ENCODE results near the gene ZNF253. TPM values are rescaled to one million over a fixed set of nuclear protein-coding genes. Genes with fewer than 3 reads are reported as not detected.
"Not testable (repeated sequence)": the region's sequence is repeated elsewhere in the genome, so short reads cannot be mapped to it uniquely, and the experiment has no call there.

The ZNF253 gene
- total RNA-seq, 2 experiments from 2014 or later = 4.9 to 5.2 TPM

GRCh38 chr19:19900729-19901444 lies 35.2 kb downstream of the ZNF253 start, which contains the start of gene ZNF93:
Gene ZNF93 (plus strand): TSS chr19:19900946. CDS start chr19:19901089, 143 bp downstream.
- Mint-ChIP-seq H3K27ac (peak within 1 kb of the TSS; percentile 82), H3K4me1 (ENCODE audit: low read depth) (peaks cover 47% of the 10 kb centered on the region), H3K36me3 (ENCODE audit: low read depth) (peaks cover 54% of the 10 kb centered on the region), H3K4me3 (peak within 1 kb of the TSS; percentile 94), H3K9me3 (peaks cover 13% of the 10 kb centered on the region), H3K27me3 (no peaks in the 10 kb centered on the region)
- no peak for TF ChIP-seq CTCF (IDR thresholded peaks at IDR 0.05)
- ChIA-PET POLR2A (interaction anchor here (0.6 to 4.7 kb wide), 34 partner anchors 10 to 1496 kb away, joined by 3 to 81 read pairs (median 4); partner anchors contain the start of genes ATP13A1, GATAD2A, LPAR2 and ZNF101), CTCF (interaction anchor here (0.7 kb wide), 1 partner anchor 257 kb away, joined by 3 read pairs; the partner anchor contains the start of gene GMIP)
- Histone ChIP-seq H3K4me3 (ENCODE audit: low read length) (peak within 1 kb of the TSS; percentile 96), H3K4me1 (ENCODE audit: insufficient read depth, low read length) (peaks cover 20% of the 10 kb centered on the region), H3K27me3 (ENCODE audit: control insufficient read depth in 1 of 2, insufficient read depth in 2 of 2, low read length in 2 of 2) (no peaks in the 10 kb centered on the region), H3K9me3 (ENCODE audit: control insufficient read depth in 1 of 2, insufficient read depth in 1 of 2, low read length in 2 of 2) (peaks cover 9 to 30% of the 10 kb centered on the region in 2 experiments), H3K27ac (ENCODE audit: low read depth in 1 of 2, low read length in 2 of 2) (peak within 1 kb of the TSS; percentile 70), H3K36me3 (ENCODE audit: insufficient read depth, low read length) (no peaks in the 10 kb centered on the region)
- peak; percentile 97 for ATAC-seq (ENCODE audit: poor library complexity)
- intact Hi-C loops (cut with DNase I, micrococcal nuclease) = loop anchor here (1.0 to 5.0 kb wide), 4 partner anchors 34 to 124 kb away; partner anchors contain the start of gene ZNF506 (in 1 of the 2)
- peak; percentile 80 to 96 (median 85) for DNase-seq

GRCh38 chr19:19907551-19907950 lies 41.9 kb downstream of the ZNF253 start:
- peaks cover 42% of the 10 kb centered on the region for H3K4me1 Mint-ChIP-seq (ENCODE audit: low read depth)
- H3K27me3 ChIP-seq (ENCODE audit: control insufficient read depth in 1 of 2, insufficient read depth in 2 of 2, low read length in 2 of 2); H3K4me1 ChIP-seq (ENCODE audit: insufficient read depth, low read length); H3K4me3 Mint-ChIP-seq; H3K9me3 Mint-ChIP-seq; H3K27me3 Mint-ChIP-seq; H3K4me3 ChIP-seq (ENCODE audit: low read length); DNase-seq; CTCF ChIA-PET; H3K27ac Mint-ChIP-seq; H3K9me3 ChIP-seq (ENCODE audit: control insufficient read depth in 1 of 2, insufficient read depth in 1 of 2, low read length in 2 of 2); ATAC-seq (ENCODE audit: poor library complexity); H3K27ac ChIP-seq (ENCODE audit: low read depth in 1 of 2, low read length in 2 of 2); POLR2A ChIA-PET; H3K36me3 ChIP-seq (ENCODE audit: insufficient read depth, low read length): not testable (repeated sequence)
- peaks cover 34% of the 10 kb centered on the region for H3K36me3 Mint-ChIP-seq (ENCODE audit: low read depth)
- intact Hi-C loops (cut with DNase I, micrococcal nuclease) = loop anchor here in 1 of 2 experiments (5.0 kb wide), 1 partner anchor 40 kb away; no protein-coding TSS in a partner anchor

- no peaks in the 10 kb centered on the region for H3K36me3 ChIP-seq (ENCODE audit: insufficient read depth, low read length)
- H3K27ac Mint-ChIP-seq = no peak overlapping the region
- intact Hi-C loops (cut with DNase I, micrococcal nuclease) = loop anchor here in 1 of 2 experiments (5.0 kb wide), 1 partner anchor 38 kb away; no protein-coding TSS in a partner anchor
Measured at GRCh38 chr19:19909654-19910053, 44.0 kb downstream of the ZNF253 start.

More at GRCh38 chr19:19909654-19910053, 44.0 kb downstream of the ZNF253 start:
- H3K4me3 Mint-ChIP-seq = no peak overlapping the region
- DNase-seq (no peak), ATAC-seq (ENCODE audit: poor library complexity) (no peak)
- H3K4me1 ChIP-seq (ENCODE audit: insufficient read depth, low read length) = no peaks in the 10 kb centered on the region
- no peaks in the 10 kb centered on the region for H3K9me3 Mint-ChIP-seq
- peaks cover 30% of the 10 kb centered on the region for H3K4me1 Mint-ChIP-seq (ENCODE audit: low read depth)
- no peaks in the 10 kb centered on the region for H3K27me3 Mint-ChIP-seq
- no peak overlapping the region for H3K4me3 ChIP-seq (ENCODE audit: low read length)
- ChIA-PET POLR2A (no interaction called here), CTCF (no interaction called here)
- peaks cover 28% of the 10 kb centered on the region for H3K36me3 Mint-ChIP-seq (ENCODE audit: low read depth)
- TF ChIP-seq CTCF (IDR thresholded peaks at IDR 0.05) = no peak
- H3K9me3 ChIP-seq (ENCODE audit: control insufficient read depth in 1 of 2, insufficient read depth in 1 of 2, low read length in 2 of 2) = no peaks in the 10 kb centered on the region
- no peak overlapping the region for H3K27ac ChIP-seq (ENCODE audit: low read depth in 1 of 2, low read length in 2 of 2)
- no peaks in the 10 kb centered on the region for H3K27me3 ChIP-seq (ENCODE audit: control insufficient read depth in 1 of 2, insufficient read depth in 2 of 2, low read length in 2 of 2)

Data from CD4-positive, alpha-beta T cell (primary cell).